GM12878 (cell line): ENCODE measurements around the gene H6PD. TPM values are rescaled to one million over a fixed set of nuclear protein-coding genes. Genes with fewer than 3 reads are reported as not detected.
A peak's percentile ranks its signal among the peaks of the same experiment; 100 is the strongest.

Experiments used
- ATAC-seq: fragments of 200-7000 bp; cut with Tn5 transposase; 3 replicates; pipeline ENCODE4 v1.9.1; 2020; ENCODE audit warnings: mild to moderate bottlenecking, moderate library complexity
- BruUV-seq: library from RNA; stranded (reverse); fragments of 400-500 nt; replicated peaks from 2 replicates; lab custom pipeline; 2021; lab: Mats Ljungman, UMichigan
- CTCF ChIA-PET: fragments of 300-600 bp; sonication (Branson Sonifier 250); formaldehyde crosslinking; extraction: SDS; loops from one replicate; lab custom pipeline; 2021; ENCODE audit warnings: inconsistent platforms; lab: Yijun Ruan, JAX
- POLR2A ChIA-PET: fragments of 350-600 bp; formaldehyde crosslinking; extraction: SDS; loops from one replicate; lab custom pipeline; 2021; ENCODE audit warnings: inconsistent platforms; lab: Charles Lee
- RAD21 ChIA-PET: fragments of 300-600 bp; sonication (Branson Sonifier 250); formaldehyde crosslinking; loops from one replicate; lab custom pipeline; 2023; ENCODE audit warnings: antibody characterized with exemption; ENCODE audit not compliant: unreplicated experiment; lab: Charles Lee
- SMC1A ChIA-PET: fragments of 300-600 bp; sonication (Branson Sonifier 250); formaldehyde crosslinking; loops from one replicate; lab custom pipeline; 2023; ENCODE audit not compliant: unreplicated experiment, uncharacterized antibody; lab: Charles Lee
- DNase-seq: peaks from one replicate; pipeline ENCODE4 v3.0.0-alpha.2; 2011; ENCODE audit warnings: low read depth, low spot score
- FAIRE-seq: peaks from 3 replicates; lab custom pipeline; 2011; peaks lifted over from hg19 to GRCh38; lab: Jason Lieb, UNC
- H2AFZ ChIP-seq: 2 replicates; pipeline ENCODE4 v1.6.0; 2011; ENCODE audit warnings: low read depth, low read length, control low read depth; ENCODE audit not compliant: control insufficient read depth
- H3K27ac ChIP-seq: 2 replicates; pipeline ENCODE4 v1.5.1; 2011; ENCODE audit warnings: control low read depth; ENCODE audit not compliant: control insufficient read depth, insufficient read depth
- H3K27me3 ChIP-seq, 2 experiments: replicated peaks in 1 of 2; 2 replicates each; pipeline versions ENCODE4 v1.6.0 to v1.6.1; 2011; ENCODE audit warnings: low read length in 1 of 2; ENCODE audit not compliant: control insufficient read depth in 2 of 2, insufficient read depth in 2 of 2
- H3K36me3 ChIP-seq, 2 experiments: 2 replicates each; pipeline ENCODE4 v1.5.1; 2011; ENCODE audit warnings: low read length in 1 of 2; ENCODE audit not compliant: control insufficient read depth in 2 of 2, insufficient read depth in 2 of 2
- H3K4me1 ChIP-seq: 2 replicates; pipeline ENCODE4 v1.6.1; 2011; ENCODE audit warnings: mild to moderate bottlenecking, low read length, moderate library complexity, mixed read lengths; ENCODE audit not compliant: control insufficient read depth, insufficient read depth
- H3K4me2 ChIP-seq: 2 replicates; pipeline ENCODE4 v1.6.0; 2011; ENCODE audit warnings: control low read depth; ENCODE audit not compliant: control insufficient read depth, insufficient read depth
- H3K4me3 ChIP-seq: fragments of 200-600 bp; sonication (generic); 2 replicates; pipeline ENCODE4 v1.5.1; 2016
- H3K79me2 ChIP-seq: 2 replicates; pipeline ENCODE4 v1.6.0; 2011; ENCODE audit warnings: low read length; ENCODE audit not compliant: control insufficient read depth, insufficient read depth
- H3K9ac ChIP-seq: 2 replicates; pipeline ENCODE4 v1.8.0; 2011; ENCODE audit warnings: low read length, control low read depth, mixed read lengths; ENCODE audit not compliant: control insufficient read depth, insufficient read depth
- H3K9me3 ChIP-seq: replicated peaks from 3 replicates; pipeline ENCODE4 v1.5.1; 2011; ENCODE audit warnings: mild to moderate bottlenecking, low read length; ENCODE audit not compliant: control insufficient read depth, insufficient read depth
- H4K20me1 ChIP-seq: 2 replicates; pipeline ENCODE4 v1.6.0; 2011; ENCODE audit not compliant: control insufficient read depth, insufficient read depth
- CEBPZ ChIP-seq: fragments of 150-350 bp; IDR thresholded peaks from 2 replicates; pipeline ENCODE4 v1.6.1; 2016; ENCODE audit warnings: low read depth, low read length
- CREM ChIP-seq: IDR thresholded peaks from 2 replicates; pipeline ENCODE4 v1.6.1; 2014; ENCODE audit warnings: antibody characterized with exemption, low read depth
- CTCF ChIP-seq, 3 experiments: IDR thresholded peaks in 2 of 3; conservative IDR thresholded peaks in 1 of 3; 2 replicates each; pipeline ENCODE4 v1.5.1; 2011; ENCODE audit warnings: low read depth in 3 of 3, low read length in 3 of 3, mild to moderate bottlenecking in 3 of 3, control low read depth in 2 of 3, moderate library complexity in 2 of 3, inconsistent platforms in 1 of 3, mixed read lengths in 1 of 3; ENCODE audit not compliant: control insufficient read depth in 2 of 3, insufficient read depth in 1 of 3; ENCODE audit errors: extremely low read depth in 1 of 3
- IKZF2 ChIP-seq, 2 experiments: fragments of 450-650 bp; IDR thresholded peaks; 2 replicates each; pipeline ENCODE4 v1.6.1; 2017; ENCODE audit warnings: mild to moderate bottlenecking in 2 of 2, moderate library complexity in 2 of 2
- NFXL1 ChIP-seq: fragments of 450-650 bp; IDR thresholded peaks from 2 replicates; pipeline ENCODE4 v1.6.1; 2017; ENCODE audit warnings: antibody characterized with exemption, mild to moderate bottlenecking, borderline replicate concordance
- RAD21 ChIP-seq: IDR thresholded peaks from 2 replicates; pipeline ENCODE4 v1.6.1; 2011; ENCODE audit warnings: mild to moderate bottlenecking, low read depth, low read length, moderate library complexity; ENCODE audit not compliant: insufficient read depth
- RUNX3 ChIP-seq: IDR thresholded peaks from 2 replicates; pipeline ENCODE4 v1.6.1; 2012; ENCODE audit warnings: low read length, inconsistent platforms
- ZBTB33 ChIP-seq: fragments of 450-650 bp; IDR thresholded peaks from 2 replicates; pipeline ENCODE4 v1.6.1; 2017; ENCODE audit warnings: mild to moderate bottlenecking
- WGBS: methylation state at CpG from one replicate; pipeline ENCODE4 v1.1.6; 2016; ENCODE audit warnings: low lambda C conversion rate; ENCODE audit not compliant: insufficient replicate concordance, insufficient coverage; ENCODE audit errors: missing lambda C conversion rate; 5-methylcytosine and 5-hydroxymethylcytosine counted together
- in situ Hi-C: fragments of 300-500 bp; cut with MboI; formaldehyde crosslinking; loops from 9 replicates; pipeline ENCODE4 v1.14.3; 2018; ENCODE audit warnings: mixed read lengths
- intact Hi-C: fragments of 100-400 bp; cut with micrococcal nuclease; formaldehyde crosslinking; loops from one replicate; pipeline ENCODE4 v1.14.2; 2022; ENCODE audit not compliant: unreplicated experiment
- polyA plus RNA-seq, 11 experiments: library from polyadenylated mRNA; depleted of rRNA in 4 of 11; unstranded in 6 of 11; stranded (reverse) in 5 of 11; fragments of >200 nt; fragmentation: Nextera tagmentation in 4 of 11; fragmentation: Illumina TruSeq in 1 of 11; extraction: Ambion mirVana in 4 of 11; extraction: Trizol in 1 of 11; gene quantifications; 1 replicate in 1 of 11; 2 replicates in 10 of 11; pipeline versions ENCODE4 v1.2.1 to v1.2.3, GENCODE V29; 2011 to 2016; ENCODE audit warnings: inconsistent platforms in 2 of 11, missing spikeins in 2 of 11, low read depth in 1 of 11
- total RNA-seq, 4 experiments: library from RNA; depleted of rRNA in 3 of 4; stranded (reverse); fragments of >200 nt in 3 of 4; fragmentation: Illumina TruSeq in 1 of 4; extraction: Trizol in 1 of 4; gene quantifications; 2 replicates each; pipeline versions ENCODE4 v1.2.1 to v1.2.3, GENCODE V29; 2013 to 2021

H6PD gene
- total and polyA plus RNA-seq, 10 of the 15 experiments (the other 5 are each of a cell fraction or from before 2014, with no cell fraction given) = 1.2 to 20.7 (median 7.7) TPM

GRCh38 chr1:9294910-9295636 lies 60.5 kb downstream of the H6PD start:
- Histone ChIP-seq H3K9me3 (no peaks in the 10 kb centered on the region), H3K27ac (no peak overlapping the region), H3K4me2 (no peak overlapping the region), H3K4me3 (no peak overlapping the region), H2AFZ (no peak overlapping the region), H3K9ac (no peak overlapping the region), H3K4me1 (peaks cover 13% of the 10 kb centered on the region), H3K27me3 (peaks cover 3 to 7% of the 10 kb centered on the region in 2 experiments; a peak in 2 of 4 replicates), H4K20me1 (no peaks in the 10 kb centered on the region), H3K79me2 (no peaks in the 10 kb centered on the region), H3K36me3 (no peaks in the 10 kb centered on the region)
- intact Hi-C loops (no loop called here), in situ Hi-C loops (no loop called here)
- WGBS = 69% methylated on average over 10 of the region's 10 CpGs
- SMC1A ChIA-PET = no interaction called here
- no TSS peak for BruUV-seq
- POLR2A ChIA-PET = no interaction called here
- DNase-seq = no peak
- TF ChIP-seq CTCF (IDR thresholded peaks at IDR 0.05 in 2 of 3, conservative IDR thresholded peaks at IDR 0.05 in 1 of 3; ENCODE audit: control insufficient read depth in 2 of 3, extremely low read depth in 1 of 3, insufficient read depth in 1 of 3, low read depth in 3 of 3, low read length in 3 of 3) (0 out of 6 replicates have a peak, but pooled peaks of 2 of the 3 experiments have one; percentile 5 to 9), IKZF2 (IDR thresholded peaks at IDR 0.05) (no peak), CREM (0 out of 2 replicates have a peak, but pooled peaks have one; percentile 7), RUNX3 (peak; percentile 40), RAD21 (peak; percentile 41; the same call in 1 of the 2 replicates), NFXL1 (0 out of 2 replicates have a peak, but pooled peaks have one; percentile 46), ZBTB33 (peak; percentile 76; the same call in 1 of the 2 replicates), CEBPZ (no peak)
- RAD21 ChIA-PET = no interaction called here
- CTCF ChIA-PET = interaction anchor here (1.2 to 1.4 kb wide), 2 partner anchors 68 to 160 kb away, joined by 3 to 4 read pairs; no protein-coding TSS in a partner anchor
- FAIRE-seq = no peak
- peak; percentile 79 for ATAC-seq
